Fibroblast of lung (primary cell): ENCODE data around the gene FMNL3. TPM values are rescaled to one million over a fixed set of nuclear protein-coding genes. Genes with fewer than 3 reads are reported as not detected.

Experiments used
- DNase-seq, 2 donors: peaks; one replicate each; pipeline versions ENCODE4 v3.0.0 to v3.0.0-alpha.2; 2010; ENCODE audit warnings: low read depth in 2 of 2
- H2AFZ ChIP-seq: 2 replicates; pipeline ENCODE4 v1.5.1; 2012; ENCODE audit warnings: low read length, control low read depth, inconsistent platforms
- H3K27ac ChIP-seq: 2 replicates; pipeline ENCODE4 v1.5.1; 2011; ENCODE audit warnings: low read length, control low read depth; ENCODE audit not compliant: insufficient read depth
- H3K27me3 ChIP-seq: 2 replicates; pipeline ENCODE4 v1.5.1; 2011; ENCODE audit warnings: mild to moderate bottlenecking, low read length; ENCODE audit not compliant: control insufficient read depth, insufficient read depth
- H3K36me3 ChIP-seq: 2 replicates; pipeline ENCODE4 v1.5.1; 2011; ENCODE audit warnings: low read length; ENCODE audit not compliant: control insufficient read depth, insufficient read depth
- H3K4me1 ChIP-seq: 2 replicates; pipeline ENCODE4 v1.5.1; 2011; ENCODE audit warnings: low read length; ENCODE audit not compliant: control insufficient read depth, insufficient read depth; ENCODE audit errors: extremely low read depth
- H3K4me2 ChIP-seq: 2 replicates; pipeline ENCODE4 v1.5.1; 2011; ENCODE audit warnings: low read length, control low read depth; ENCODE audit not compliant: insufficient read depth; ENCODE audit errors: extremely low read depth
- H3K4me3 ChIP-seq, 4 experiments: fragments of 200-600 bp in 1 of 4; sonication (generic) in 1 of 4; replicated peaks in 1 of 4; 2 replicates each; pipeline ENCODE4 v1.5.1; 2011 to 2016; ENCODE audit warnings: low read length in 4 of 4, low read depth in 3 of 4, mild to moderate bottlenecking in 3 of 4, control low read depth in 2 of 4, inconsistent platforms in 1 of 4, mixed read lengths in 1 of 4; ENCODE audit not compliant: insufficient read depth in 1 of 4; ENCODE audit errors: control extremely low read depth in 1 of 4
- H3K79me2 ChIP-seq: 2 replicates; pipeline ENCODE4 v1.5.1; 2012; ENCODE audit warnings: mild to moderate bottlenecking, low read length, inconsistent platforms; ENCODE audit not compliant: control insufficient read depth, insufficient read depth
- H3K9ac ChIP-seq: 2 replicates; pipeline ENCODE4 v1.5.1; 2011; ENCODE audit warnings: mild to moderate bottlenecking, low read length, control low read depth; ENCODE audit not compliant: insufficient read depth
- H3K9me3 ChIP-seq: 2 replicates; pipeline ENCODE4 v1.5.1; 2012; ENCODE audit warnings: low read depth, low read length; ENCODE audit not compliant: control insufficient read depth, insufficient read depth
- H4K20me1 ChIP-seq: 2 replicates; pipeline ENCODE4 v1.5.1; 2011; ENCODE audit warnings: low read length; ENCODE audit not compliant: control insufficient read depth, insufficient read depth; ENCODE audit errors: extremely low read depth
- EZH2 ChIP-seq: IDR thresholded peaks from 2 replicates; pipeline ENCODE4 v1.5.1; 2012; ENCODE audit warnings: low read length, control low read depth, mild to moderate bottlenecking; ENCODE audit errors: missing control alignments
- polyA plus RNA-seq, 2 donors: library from polyadenylated mRNA; depleted of rRNA in 1 of 2; stranded (reverse) in 1 of 2; unstranded in 1 of 2; fragments of >200 nt; gene quantifications; 2 replicates each; pipeline ENCODE4 v1.2.1, GENCODE V29; 2011 to 2012; ENCODE audit warnings: missing spikeins in 1 of 2
- total RNA-seq: library from RNA; depleted of rRNA; stranded (reverse); fragments of >200 nt; gene quantifications from 2 replicates; pipeline ENCODE4 v1.2.1, GENCODE V29; 2014
- TF ChIP-seq, protein P1 (sequence below), 2 donors: IDR thresholded peaks in 1 of 2; conservative IDR thresholded peaks in 1 of 2; 1 replicate in 1 of 2; 2 replicates in 1 of 2; pipeline ENCODE4 v1.5.1; 2011 to 2012; ENCODE audit warnings: low read length in 2 of 2, control low read depth in 1 of 2, inconsistent platforms in 1 of 2, low read depth in 1 of 2, mild to moderate bottlenecking in 1 of 2

Gene FMNL3
- total and polyA plus RNA-seq, 2 donors (not counting 1 experiment from before 2014, with no cell fraction given) = 15.0 to 22.5 TPM

- DNase-seq = no peak
- no peaks in the 10 kb centered on the region for H3K36me3 ChIP-seq
- H3K4me3 ChIP-seq = peak overlapping the region; percentile 67 to 83 (median 68)
- no peak for TF ChIP-seq EZH2
- TF ChIP-seq, protein P1, sequence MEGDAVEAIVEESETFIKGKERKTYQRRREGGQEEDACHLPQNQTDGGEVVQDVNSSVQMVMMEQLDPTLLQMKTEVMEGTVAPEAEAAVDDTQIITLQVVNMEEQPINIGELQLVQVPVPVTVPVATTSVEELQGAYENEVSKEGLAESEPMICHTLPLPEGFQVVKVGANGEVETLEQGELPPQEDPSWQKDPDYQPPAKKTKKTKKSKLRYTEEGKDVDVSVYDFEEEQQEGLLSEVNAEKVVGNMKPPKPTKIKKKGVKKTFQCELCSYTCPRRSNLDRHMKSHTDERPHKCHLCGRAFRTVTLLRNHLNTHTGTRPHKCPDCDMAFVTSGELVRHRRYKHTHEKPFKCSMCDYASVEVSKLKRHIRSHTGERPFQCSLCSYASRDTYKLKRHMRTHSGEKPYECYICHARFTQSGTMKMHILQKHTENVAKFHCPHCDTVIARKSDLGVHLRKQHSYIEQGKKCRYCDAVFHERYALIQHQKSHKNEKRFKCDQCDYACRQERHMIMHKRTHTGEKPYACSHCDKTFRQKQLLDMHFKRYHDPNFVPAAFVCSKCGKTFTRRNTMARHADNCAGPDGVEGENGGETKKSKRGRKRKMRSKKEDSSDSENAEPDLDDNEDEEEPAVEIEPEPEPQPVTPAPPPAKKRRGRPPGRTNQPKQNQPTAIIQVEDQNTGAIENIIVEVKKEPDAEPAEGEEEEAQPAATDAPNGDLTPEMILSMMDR (conservative IDR thresholded peaks at IDR 0.05 in 1 of 2, IDR thresholded peaks at IDR 0.05 in 1 of 2; ENCODE audit: low read depth in 1 of 2, low read length in 2 of 2) = no peak
- peaks cover 13% of the 10 kb centered on the region for H3K4me1 ChIP-seq
- H3K9me3 ChIP-seq = no peaks in the 10 kb centered on the region
- no peaks in the 10 kb centered on the region for H4K20me1 ChIP-seq
- H3K27ac ChIP-seq = peak overlapping the region; percentile 34
- peak overlapping the region; percentile 88 for H2AFZ ChIP-seq
- H3K79me2 ChIP-seq = no peaks in the 10 kb centered on the region
- H3K27me3 ChIP-seq = peaks cover 3% of the 10 kb centered on the region
- H3K9ac ChIP-seq = peak overlapping the region; percentile 4
- peak overlapping the region; percentile 99 for H3K4me2 ChIP-seq
These were observed 85.3 kb downstream of the FMNL3 start for GRCh38 chr12:49621651-49622500.

GRCh38 chr12:49619286-49619685, 87.9 kb downstream of the FMNL3 start:
- Histone ChIP-seq H3K4me1 (peaks cover 13% of the 10 kb centered on the region), H3K4me2 (no peak overlapping the region), H3K27me3 (peaks cover 3% of the 10 kb centered on the region), H3K79me2 (no peaks in the 10 kb centered on the region), H3K36me3 (no peaks in the 10 kb centered on the region), H3K4me3 (no peak overlapping the region), H3K9me3 (no peaks in the 10 kb centered on the region), H4K20me1 (no peaks in the 10 kb centered on the region), H2AFZ (no peak overlapping the region), H3K27ac (no peak overlapping the region), H3K9ac (no peak overlapping the region)
- DNase-seq = peak in 1 of 2 donors; percentile 23
- no peak for TF ChIP-seq EZH2
- TF ChIP-seq, protein P1 (conservative IDR thresholded peaks at IDR 0.05 in 1 of 2, IDR thresholded peaks at IDR 0.05 in 1 of 2; ENCODE audit: low read depth in 1 of 2, low read length in 2 of 2) = no peak

DNA sequence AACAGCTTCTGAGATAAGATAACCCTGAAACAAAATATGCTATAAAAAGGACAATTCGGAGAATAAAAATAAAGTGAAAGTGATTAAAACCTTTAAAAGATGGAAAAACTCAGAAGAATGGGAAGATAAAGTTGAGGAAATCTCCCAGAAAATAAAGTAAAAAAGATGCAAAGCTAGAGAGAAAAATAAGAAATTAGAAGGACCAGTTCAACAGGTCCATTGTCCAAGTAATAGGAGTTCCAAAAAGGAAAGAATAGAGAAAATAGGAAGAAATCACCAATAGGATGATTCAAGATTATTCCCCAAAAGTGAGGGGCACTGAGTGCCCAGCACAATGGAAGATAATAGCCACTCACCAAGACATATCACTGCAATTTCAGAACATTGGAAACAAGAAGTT, 88.6 kb downstream of the FMNL3 start:
- Histone ChIP-seq H3K27ac (no peak overlapping the region), H3K27me3 (peaks cover 3% of the 10 kb centered on the region), H4K20me1 (no peaks in the 10 kb centered on the region), H2AFZ (no peak overlapping the region), H3K9ac (no peak overlapping the region), H3K79me2 (no peaks in the 10 kb centered on the region), H3K4me3 (no peak overlapping the region), H3K4me2 (no peak overlapping the region), H3K9me3 (no peaks in the 10 kb centered on the region), H3K4me1 (peaks cover 10% of the 10 kb centered on the region), H3K36me3 (no peaks in the 10 kb centered on the region)
- DNase-seq = no peak
- no peak for TF ChIP-seq EZH2
- TF ChIP-seq, protein P1 (conservative IDR thresholded peaks at IDR 0.05 in 1 of 2, IDR thresholded peaks at IDR 0.05 in 1 of 2; ENCODE audit: low read depth in 1 of 2, low read length in 2 of 2) = no peak
